PFSK-1 (cell line): ENCODE results near the gene TLN1. TPM values are rescaled to one million over a fixed set of nuclear protein-coding genes. Genes with fewer than 3 reads are reported as not detected.

Source experiments
- FOXP2 ChIP-seq: optimal IDR thresholded peaks from 2 replicates; pipeline ENCODE3; 2011; ENCODE audit warnings: borderline replicate concordance, control low read depth, inconsistent platforms; ENCODE audit not compliant: insufficient read depth; ENCODE audit errors: extremely low read length, extremely low read depth
- POLR2AphosphoS5 ChIP-seq: IDR thresholded peaks from 2 replicates; pipeline ENCODE4 v1.6.1; 2012; ENCODE audit warnings: low read depth, mild to moderate bottlenecking, control low read depth, low read length, moderate library complexity
- SIN3A ChIP-seq: IDR thresholded peaks from 2 replicates; pipeline ENCODE4 v1.6.1; 2012; ENCODE audit warnings: mild to moderate bottlenecking, low read length, moderate library complexity, borderline replicate concordance; ENCODE audit not compliant: insufficient read depth
- TAF1 ChIP-seq: IDR thresholded peaks from 2 replicates; pipeline ENCODE4 v1.6.1; 2012; ENCODE audit warnings: low read length, control low read depth, borderline replicate concordance; ENCODE audit not compliant: insufficient read depth
- polyA plus RNA-seq: library from polyadenylated mRNA; unstranded; fragments of >200 nt; gene quantifications from one replicate; pipeline ENCODE4 v1.2.1, GENCODE V29; 2012; ENCODE audit warnings: low read depth, missing spikeins; ENCODE audit not compliant: insufficient read length
- TF ChIP-seq, protein P1 (sequence below), 2 experiments: IDR thresholded peaks; 2 replicates each; pipeline versions ENCODE4 v1.6.1 to v1.8.0; 2011 to 2012; ENCODE audit warnings: low read depth in 2 of 2, low read length in 2 of 2, control low read depth in 1 of 2, inconsistent platforms in 1 of 2, mild to moderate bottlenecking in 1 of 2, moderate library complexity in 1 of 2; ENCODE audit not compliant: insufficient read depth in 1 of 2

TLN1 gene
- polyA plus RNA-seq = 187 TPM

DNA sequence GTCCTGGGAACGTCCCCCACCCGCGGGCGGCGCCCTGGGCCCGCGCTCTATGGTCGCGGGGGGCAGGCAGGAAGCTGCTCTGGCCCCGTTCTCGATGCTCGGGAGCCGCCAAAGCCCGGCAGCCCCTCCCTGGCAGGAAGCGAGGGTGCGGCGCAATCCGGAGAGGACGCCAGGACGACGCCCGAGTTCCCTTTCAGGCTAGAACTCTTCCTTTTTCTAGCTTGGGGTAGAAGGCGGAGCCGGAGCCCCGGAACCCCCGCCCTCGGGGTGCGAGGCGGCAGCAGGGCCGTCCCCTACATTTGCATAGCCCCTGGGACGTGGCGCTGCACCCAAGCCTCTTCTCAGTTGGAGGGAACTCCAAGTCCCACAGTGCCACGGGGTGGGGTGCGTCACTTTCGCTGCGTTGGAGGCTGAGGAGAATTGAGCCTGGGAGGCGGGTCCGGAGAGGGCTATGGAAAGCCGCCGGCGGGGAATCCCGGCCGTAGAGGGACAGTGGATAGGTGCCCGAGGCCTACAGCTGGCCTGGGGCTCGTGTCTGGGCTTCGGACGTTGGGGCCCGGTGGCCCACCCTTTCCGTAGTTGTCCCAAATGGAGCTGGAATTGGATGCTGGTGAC lies at the start of gene TLN1, which contains the start of gene CREB3:
TSS of gene TLN1 (minus strand) at position 11 of the 615 bp plus-strand sequence. CDS start 6,501 bp downstream, outside the sequence.
TSS of gene CREB3 (plus strand) at position 482 of the 615 bp plus-strand sequence. CDS start at position 589, 107 bp downstream.
- TF ChIP-seq FOXP2 = peak; percentile 79
- TF ChIP-seq TAF1 = no peak
- TF ChIP-seq POLR2AphosphoS5 = peak; percentile 71
- TF ChIP-seq, protein P1, sequence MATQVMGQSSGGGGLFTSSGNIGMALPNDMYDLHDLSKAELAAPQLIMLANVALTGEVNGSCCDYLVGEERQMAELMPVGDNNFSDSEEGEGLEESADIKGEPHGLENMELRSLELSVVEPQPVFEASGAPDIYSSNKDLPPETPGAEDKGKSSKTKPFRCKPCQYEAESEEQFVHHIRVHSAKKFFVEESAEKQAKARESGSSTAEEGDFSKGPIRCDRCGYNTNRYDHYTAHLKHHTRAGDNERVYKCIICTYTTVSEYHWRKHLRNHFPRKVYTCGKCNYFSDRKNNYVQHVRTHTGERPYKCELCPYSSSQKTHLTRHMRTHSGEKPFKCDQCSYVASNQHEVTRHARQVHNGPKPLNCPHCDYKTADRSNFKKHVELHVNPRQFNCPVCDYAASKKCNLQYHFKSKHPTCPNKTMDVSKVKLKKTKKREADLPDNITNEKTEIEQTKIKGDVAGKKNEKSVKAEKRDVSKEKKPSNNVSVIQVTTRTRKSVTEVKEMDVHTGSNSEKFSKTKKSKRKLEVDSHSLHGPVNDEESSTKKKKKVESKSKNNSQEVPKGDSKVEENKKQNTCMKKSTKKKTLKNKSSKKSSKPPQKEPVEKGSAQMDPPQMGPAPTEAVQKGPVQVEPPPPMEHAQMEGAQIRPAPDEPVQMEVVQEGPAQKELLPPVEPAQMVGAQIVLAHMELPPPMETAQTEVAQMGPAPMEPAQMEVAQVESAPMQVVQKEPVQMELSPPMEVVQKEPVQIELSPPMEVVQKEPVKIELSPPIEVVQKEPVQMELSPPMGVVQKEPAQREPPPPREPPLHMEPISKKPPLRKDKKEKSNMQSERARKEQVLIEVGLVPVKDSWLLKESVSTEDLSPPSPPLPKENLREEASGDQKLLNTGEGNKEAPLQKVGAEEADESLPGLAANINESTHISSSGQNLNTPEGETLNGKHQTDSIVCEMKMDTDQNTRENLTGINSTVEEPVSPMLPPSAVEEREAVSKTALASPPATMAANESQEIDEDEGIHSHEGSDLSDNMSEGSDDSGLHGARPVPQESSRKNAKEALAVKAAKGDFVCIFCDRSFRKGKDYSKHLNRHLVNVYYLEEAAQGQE (IDR thresholded peaks at IDR 0.05; ENCODE audit: insufficient read depth in 1 of 2, low read depth in 2 of 2, low read length in 2 of 2) = 0 out of 4 replicates have a peak, but pooled peaks of 1 of the 2 experiments have one; percentile 2
- TF ChIP-seq SIN3A = no peak; the same call in 1 of the 2 replicates

- TF ChIP-seq TAF1 = no peak
- no peak for TF ChIP-seq SIN3A
- TF ChIP-seq, protein P1 (IDR thresholded peaks at IDR 0.05; ENCODE audit: insufficient read depth in 1 of 2, low read depth in 2 of 2, low read length in 2 of 2) = no peak
- no peak for TF ChIP-seq FOXP2
- TF ChIP-seq POLR2AphosphoS5 = no peak
Measured at GRCh38 chr9:35781066-35781465, 49.1 kb upstream of the TLN1 start.

DNA sequence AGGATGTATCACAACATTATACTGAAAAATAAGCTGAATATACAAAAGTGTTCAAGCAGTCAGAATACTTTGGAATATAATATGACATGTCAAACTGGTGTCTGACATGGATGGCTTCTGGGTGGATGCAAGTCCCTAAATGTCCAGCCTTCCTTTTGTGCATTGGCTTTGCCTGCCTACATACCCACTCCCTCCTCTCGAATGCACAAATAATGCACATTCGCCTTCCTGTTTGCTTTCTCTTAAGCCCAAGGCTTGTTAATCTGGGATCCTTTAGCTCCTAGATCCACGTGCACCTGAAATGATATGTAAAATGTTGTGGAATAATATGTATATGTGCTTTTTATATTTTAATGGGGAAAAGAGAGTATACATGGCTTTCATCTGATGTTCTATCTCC lies 46.5 kb upstream of the TLN1 start:
- TF ChIP-seq FOXP2 (no peak), TAF1 (no peak)

DNA sequence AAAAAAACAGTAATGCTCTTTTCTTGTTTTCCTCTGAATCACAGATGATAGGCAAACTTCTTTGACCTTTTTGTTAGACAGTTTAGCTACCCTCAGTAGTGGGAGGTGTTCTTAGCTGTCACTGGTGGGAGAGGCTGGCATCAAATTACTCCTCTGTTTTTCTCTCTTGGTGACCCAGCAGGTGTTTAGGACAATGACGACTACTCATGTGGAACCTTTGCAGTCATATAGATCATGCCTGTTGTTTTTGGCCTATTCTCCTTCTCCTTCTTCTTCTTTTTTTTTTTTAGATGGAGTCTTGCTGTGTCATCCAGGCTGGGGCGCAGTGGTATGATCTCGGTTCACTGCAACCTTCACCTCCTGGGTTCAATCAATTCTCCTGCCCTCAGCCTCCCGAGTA lies 44.0 kb upstream of the TLN1 start:
- no peak for TF ChIP-seq FOXP2
- no peak for TF ChIP-seq POLR2AphosphoS5
- no peak for TF ChIP-seq TAF1
- TF ChIP-seq SIN3A = no peak
- TF ChIP-seq, protein P1 (IDR thresholded peaks at IDR 0.05; ENCODE audit: insufficient read depth in 1 of 2, low read depth in 2 of 2, low read length in 2 of 2) = no peak

DNA sequence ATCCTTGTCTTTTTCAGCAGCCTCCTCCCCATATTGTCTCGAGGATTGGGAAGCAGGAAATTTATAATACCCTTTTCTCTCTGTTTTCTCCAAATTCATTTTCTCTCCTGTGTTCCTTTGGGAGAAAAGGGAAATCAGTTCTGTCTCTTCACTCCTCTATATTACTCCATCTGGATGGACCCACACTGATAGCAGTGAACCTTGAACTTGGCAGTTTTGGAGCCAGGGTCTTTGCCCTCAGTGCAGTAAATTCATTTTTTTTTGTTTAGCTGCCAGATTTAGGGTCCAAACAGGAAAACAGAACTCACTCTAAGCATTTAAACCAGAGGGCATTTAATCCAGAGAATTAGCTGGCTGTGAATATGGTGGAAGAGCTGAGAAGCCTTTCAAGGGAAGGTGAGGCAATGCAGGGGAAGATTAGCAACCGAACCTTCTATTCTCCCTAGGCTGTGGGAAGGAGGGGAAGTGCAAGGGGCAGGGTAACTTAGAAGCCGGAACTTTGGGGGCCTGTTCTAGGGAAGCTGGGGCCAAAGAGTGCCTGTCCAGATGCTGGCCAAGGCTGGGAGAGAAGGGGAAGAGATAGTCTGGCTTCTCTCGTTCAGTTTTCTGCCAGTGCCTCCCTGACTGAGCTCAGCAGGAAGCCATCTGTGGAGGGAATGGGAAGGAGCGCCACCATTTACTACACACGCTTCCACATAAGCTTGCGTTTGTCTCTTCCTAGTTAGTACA lies 43.1 kb upstream of the TLN1 start:
- TF ChIP-seq TAF1 = no peak
- TF ChIP-seq, protein P1 (IDR thresholded peaks at IDR 0.05; ENCODE audit: insufficient read depth in 1 of 2, low read depth in 2 of 2, low read length in 2 of 2) = no peak
- TF ChIP-seq SIN3A = no peak
- TF ChIP-seq FOXP2 = no peak
- TF ChIP-seq POLR2AphosphoS5 = no peak
